Measurements from ENCODE around the gene PSD.

PSD gene

DNA sequence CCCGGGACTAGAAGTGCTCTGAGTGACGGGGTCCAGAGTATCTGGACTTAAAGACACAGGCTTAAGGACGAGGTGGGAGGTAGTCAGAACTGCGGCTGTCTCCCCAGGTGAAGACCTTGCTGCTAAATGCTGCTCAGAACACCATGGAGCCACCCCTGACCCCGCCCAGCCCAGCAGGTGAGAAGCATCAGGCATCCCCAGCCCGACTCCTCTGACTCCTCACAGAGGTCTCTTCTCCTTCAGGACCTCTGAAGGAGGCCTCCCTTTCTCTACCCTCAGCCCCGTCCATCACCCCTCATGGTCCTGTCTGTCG lies 17.3 kb downstream of the PSD start:
- H3K9me3 ChIP-seq (ENCODE audit: control insufficient read depth, insufficient read depth, low read depth, low read length), result no peaks in the 10 kb centered on the region
- ChIA-PET POLR2A (interaction anchor here (1.1 to 1.7 kb wide), 3 partner anchors 21 to 171 kb away, joined by 3 to 8 read pairs (median 4); no protein-coding TSS in a partner anchor), CTCF (interaction anchor here (0.6 to 7.2 kb wide), 9 partner anchors 8 to 230 kb away, joined by 3 to 60 read pairs (median 4); partner anchors contain the start of gene CUEDC2)
- no peak overlapping the region for H3K27ac ChIP-seq (ENCODE audit: extremely low read depth, low read depth, low read length)
- H3K4me3 ChIP-seq (ENCODE audit: low read depth, low read length), result no peak overlapping the region
- no peaks in the 10 kb centered on the region for H3K4me1 ChIP-seq (ENCODE audit: control insufficient read depth, insufficient read depth, low read length)
- TF ChIP-seq SALL2 (tag by site-specific recombination; IDR thresholded peaks at IDR 0.05; ENCODE audit: borderline replicate concordance) (no peak), KLF1 (tag by site-specific recombination; IDR thresholded peaks at IDR 0.05) (no peak), ZNF416 (tag by site-specific recombination; IDR thresholded peaks at IDR 0.05) (no peak), ZNF354C (tag by site-specific recombination; IDR thresholded peaks at IDR 0.05; ENCODE audit: borderline replicate concordance, low read depth) (no peak), ZNF37A (tag by site-specific recombination; IDR thresholded peaks at IDR 0.05) (no peak), ZNF560 (tag by site-specific recombination; IDR thresholded peaks at IDR 0.05; ENCODE audit: borderline replicate concordance) (no peak), ZBTB17 (tag by site-specific recombination; IDR thresholded peaks at IDR 0.05) (no peak), ZNF510 (tag by site-specific recombination; IDR thresholded peaks at IDR 0.05; ENCODE audit: insufficient replicate concordance) (no peak), ZNF221 (tag by site-specific recombination; IDR thresholded peaks at IDR 0.05; ENCODE audit: borderline replicate concordance) (no peak), ZNF654 (tag by site-specific recombination; IDR thresholded peaks at IDR 0.05; ENCODE audit: low read depth) (no peak), ZNF274 (IDR thresholded peaks at IDR 0.05; ENCODE audit: low read length) (no peak), ZNF274 (tag by site-specific recombination; IDR thresholded peaks at IDR 0.05; ENCODE audit: borderline replicate concordance) (no peak)
- TF ChIP-seq, protein P1, sequence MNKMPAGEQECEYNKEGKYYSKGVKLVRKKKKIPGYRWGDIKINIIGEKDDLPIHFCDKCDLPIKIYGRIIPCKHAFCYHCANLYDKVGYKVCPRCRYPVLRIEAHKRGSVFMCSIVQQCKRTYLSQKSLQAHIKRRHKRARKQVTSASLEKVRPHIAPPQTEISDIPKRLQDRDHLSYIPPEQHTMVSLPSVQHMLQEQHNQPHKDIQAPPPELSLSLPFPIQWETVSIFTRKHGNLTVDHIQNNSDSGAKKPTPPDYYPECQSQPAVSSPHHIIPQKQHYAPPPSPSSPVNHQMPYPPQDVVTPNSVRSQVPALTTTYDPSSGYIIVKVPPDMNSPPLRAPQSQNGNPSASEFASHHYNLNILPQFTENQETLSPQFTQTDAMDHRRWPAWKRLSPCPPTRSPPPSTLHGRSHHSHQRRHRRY (tag by site-specific recombination; IDR thresholded peaks at IDR 0.05), result no peak
- TF ChIP-seq, protein P2, sequence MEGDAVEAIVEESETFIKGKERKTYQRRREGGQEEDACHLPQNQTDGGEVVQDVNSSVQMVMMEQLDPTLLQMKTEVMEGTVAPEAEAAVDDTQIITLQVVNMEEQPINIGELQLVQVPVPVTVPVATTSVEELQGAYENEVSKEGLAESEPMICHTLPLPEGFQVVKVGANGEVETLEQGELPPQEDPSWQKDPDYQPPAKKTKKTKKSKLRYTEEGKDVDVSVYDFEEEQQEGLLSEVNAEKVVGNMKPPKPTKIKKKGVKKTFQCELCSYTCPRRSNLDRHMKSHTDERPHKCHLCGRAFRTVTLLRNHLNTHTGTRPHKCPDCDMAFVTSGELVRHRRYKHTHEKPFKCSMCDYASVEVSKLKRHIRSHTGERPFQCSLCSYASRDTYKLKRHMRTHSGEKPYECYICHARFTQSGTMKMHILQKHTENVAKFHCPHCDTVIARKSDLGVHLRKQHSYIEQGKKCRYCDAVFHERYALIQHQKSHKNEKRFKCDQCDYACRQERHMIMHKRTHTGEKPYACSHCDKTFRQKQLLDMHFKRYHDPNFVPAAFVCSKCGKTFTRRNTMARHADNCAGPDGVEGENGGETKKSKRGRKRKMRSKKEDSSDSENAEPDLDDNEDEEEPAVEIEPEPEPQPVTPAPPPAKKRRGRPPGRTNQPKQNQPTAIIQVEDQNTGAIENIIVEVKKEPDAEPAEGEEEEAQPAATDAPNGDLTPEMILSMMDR (tag by site-specific recombination; IDR thresholded peaks at IDR 0.05), result no peak
- TF ChIP-seq, protein P3, sequence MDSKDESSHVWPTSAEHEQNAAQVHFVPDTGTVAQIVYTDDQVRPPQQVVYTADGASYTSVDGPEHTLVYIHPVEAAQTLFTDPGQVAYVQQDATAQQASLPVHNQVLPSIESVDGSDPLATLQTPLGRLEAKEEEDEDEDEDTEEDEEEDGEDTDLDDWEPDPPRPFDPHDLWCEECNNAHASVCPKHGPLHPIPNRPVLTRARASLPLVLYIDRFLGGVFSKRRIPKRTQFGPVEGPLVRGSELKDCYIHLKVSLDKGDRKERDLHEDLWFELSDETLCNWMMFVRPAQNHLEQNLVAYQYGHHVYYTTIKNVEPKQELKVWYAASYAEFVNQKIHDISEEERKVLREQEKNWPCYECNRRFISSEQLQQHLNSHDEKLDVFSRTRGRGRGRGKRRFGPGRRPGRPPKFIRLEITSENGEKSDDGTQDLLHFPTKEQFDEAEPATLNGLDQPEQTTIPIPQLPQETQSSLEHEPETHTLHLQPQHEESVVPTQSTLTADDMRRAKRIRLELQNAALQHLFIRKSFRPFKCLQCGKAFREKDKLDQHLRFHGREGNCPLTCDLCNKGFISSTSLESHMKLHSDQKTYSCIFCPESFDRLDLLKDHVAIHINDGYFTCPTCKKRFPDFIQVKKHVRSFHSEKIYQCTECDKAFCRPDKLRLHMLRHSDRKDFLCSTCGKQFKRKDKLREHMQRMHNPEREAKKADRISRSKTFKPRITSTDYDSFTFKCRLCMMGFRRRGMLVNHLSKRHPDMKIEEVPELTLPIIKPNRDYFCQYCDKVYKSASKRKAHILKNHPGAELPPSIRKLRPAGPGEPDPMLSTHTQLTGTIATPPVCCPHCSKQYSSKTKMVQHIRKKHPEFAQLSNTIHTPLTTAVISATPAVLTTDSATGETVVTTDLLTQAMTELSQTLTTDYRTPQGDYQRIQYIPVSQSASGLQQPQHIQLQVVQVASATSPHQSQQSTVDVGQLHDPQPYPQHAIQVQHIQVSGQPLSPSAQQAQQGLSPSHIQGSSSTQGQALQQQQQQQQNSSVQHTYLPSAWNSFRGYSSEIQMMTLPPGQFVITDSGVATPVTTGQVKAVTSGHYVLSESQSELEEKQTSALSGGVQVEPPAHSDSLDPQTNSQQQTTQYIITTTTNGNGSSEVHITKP (tag by site-specific recombination; IDR thresholded peaks at IDR 0.05), result no peak
- peaks cover 0 to 24% of the 10 kb centered on the region in 2 experiments; a peak in 1 of 3 replicates for H3K36me3 ChIP-seq (ENCODE audit: control insufficient read depth in 2 of 2, insufficient read depth in 1 of 2, low read length in 2 of 2)

DNA sequence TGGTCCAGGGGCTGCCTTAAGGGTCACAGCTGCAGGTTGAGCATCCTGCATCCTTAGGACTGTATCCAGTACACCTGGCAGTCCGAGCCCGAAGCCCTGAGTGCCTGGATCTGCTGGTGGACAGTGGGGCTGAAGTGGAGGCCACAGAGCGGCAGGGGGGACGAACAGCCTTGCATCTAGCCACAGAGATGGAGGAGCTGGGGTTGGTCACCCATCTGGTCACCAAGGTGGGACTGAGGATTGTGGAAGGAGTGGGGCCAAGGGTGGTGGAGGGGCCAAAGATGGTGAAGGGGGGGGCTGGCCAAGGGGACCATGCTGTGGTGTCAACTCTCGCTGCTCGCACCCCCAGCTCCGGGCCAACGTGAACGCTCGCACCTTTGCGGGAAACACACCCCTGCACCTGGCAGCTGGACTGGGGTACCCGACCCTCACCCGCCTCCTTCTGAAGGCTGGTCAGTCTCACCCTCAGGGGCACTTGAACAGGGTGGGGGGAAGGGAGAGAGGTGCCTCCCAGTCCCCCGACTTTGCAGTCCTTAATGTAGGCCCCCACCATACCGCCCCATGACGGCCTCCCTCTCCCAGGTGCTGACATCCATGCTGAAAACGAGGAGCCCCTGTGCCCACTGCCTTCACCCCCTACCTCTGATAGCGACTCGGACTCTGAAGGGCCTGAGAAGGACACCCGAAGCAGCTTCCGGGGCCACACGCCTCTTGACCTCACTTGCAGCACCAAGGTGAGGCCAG lies 17.8 kb downstream of the PSD start:
- CTCF ChIA-PET, result interaction anchor here (0.5 to 5.7 kb wide), 15 partner anchors 11 to 268 kb away, joined by 3 to 60 read pairs (median 8); partner anchors contain the start of genes FBXL15 and PPRC1
- Histone ChIP-seq H3K27ac (ENCODE audit: extremely low read depth, low read depth, low read length) (no peak overlapping the region), H3K36me3 (ENCODE audit: control insufficient read depth in 2 of 2, insufficient read depth in 1 of 2, low read length in 2 of 2) (peaks cover 0 to 24% of the 10 kb centered on the region in 2 experiments; a peak in 1 of 3 replicates), H3K9me3 (ENCODE audit: control insufficient read depth, insufficient read depth, low read depth, low read length) (no peaks in the 10 kb centered on the region), H3K4me3 (ENCODE audit: low read depth, low read length) (no peak overlapping the region), H3K4me1 (ENCODE audit: control insufficient read depth, insufficient read depth, low read length) (peaks cover 5% of the 10 kb centered on the region; the same call in 1 of the 2 replicates)
- POLR2A ChIA-PET, result interaction anchor here (0.8 to 1.2 kb wide), 3 partner anchors 21 to 171 kb away, joined by 3 to 4 read pairs (median 3); no protein-coding TSS in a partner anchor
- no peak for TF ChIP-seq ZBTB8A (tag by site-specific recombination; IDR thresholded peaks at IDR 0.05)
- TF ChIP-seq, protein P4, sequence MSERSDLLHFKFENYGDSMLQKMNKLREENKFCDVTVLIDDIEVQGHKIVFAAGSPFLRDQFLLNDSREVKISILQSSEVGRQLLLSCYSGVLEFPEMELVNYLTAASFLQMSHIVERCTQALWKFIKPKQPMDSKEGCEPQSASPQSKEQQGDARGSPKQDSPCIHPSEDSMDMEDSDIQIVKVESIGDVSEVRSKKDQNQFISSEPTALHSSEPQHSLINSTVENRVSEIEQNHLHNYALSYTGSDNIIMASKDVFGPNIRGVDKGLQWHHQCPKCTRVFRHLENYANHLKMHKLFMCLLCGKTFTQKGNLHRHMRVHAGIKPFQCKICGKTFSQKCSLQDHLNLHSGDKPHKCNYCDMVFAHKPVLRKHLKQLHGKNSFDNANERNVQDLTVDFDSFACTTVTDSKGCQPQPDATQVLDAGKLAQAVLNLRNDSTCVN (tag by site-specific recombination; optimal IDR thresholded peaks at IDR 0.05), result no peak
- TF ChIP-seq ZNF184 (tag by site-specific recombination; IDR thresholded peaks at IDR 0.05), result no peak
- TF ChIP-seq ZNF48 (tag by site-specific recombination; IDR thresholded peaks at IDR 0.05), result no peak
- TF ChIP-seq YY2 (tag by site-specific recombination; IDR thresholded peaks at IDR 0.05), result no peak
- TF ChIP-seq ZNF654 (tag by site-specific recombination; IDR thresholded peaks at IDR 0.05; ENCODE audit: low read depth), result no peak
- TF ChIP-seq ZNF768 (tag by site-specific recombination; IDR thresholded peaks at IDR 0.05), result no peak
- TF ChIP-seq ZNF521 (tag by site-specific recombination; IDR thresholded peaks at IDR 0.05), result no peak

Measured in HEK293 (cell line).